ENCODE results near the gene DNM2.
"Not testable (repeated sequence)": the region's sequence is repeated elsewhere in the genome, so short reads cannot be mapped to it uniquely, and the experiment has no call there.

Gene DNM2

GRCh38 chr19:10752237-10752912 lies 34.5 kb downstream of the DNM2 start:
- DNase-seq (ENCODE audit: extremely low spot score): no peak
- ChIA-PET CTCF (no interaction called here), POLR2A (no interaction called here)
- TF ChIP-seq CTCF (IDR thresholded peaks at IDR 0.05; ENCODE audit: control extremely low read depth, extremely low read depth, low read depth, missing control alignments): no peak

- TF ChIP-seq CTCF (IDR thresholded peaks at IDR 0.05; ENCODE audit: control extremely low read depth, extremely low read depth, low read depth, missing control alignments): no peak
- no peak for DNase-seq (ENCODE audit: extremely low spot score)
- ChIA-PET CTCF (no interaction called here), POLR2A (no interaction called here)
Observed at GRCh38 chr19:10752913-10753704, 35.2 kb downstream of the DNM2 start.

GRCh38 chr19:10756371-10756770 lies 38.5 kb downstream of the DNM2 start:
- ChIA-PET POLR2A (no interaction called here), CTCF (interaction anchor here (1.0 to 1.4 kb wide), 2 partner anchors 14 to 39 kb away, joined by 3 read pairs; partner anchors contain the start of gene DNM2)
- TF ChIP-seq CTCF (IDR thresholded peaks at IDR 0.05; ENCODE audit: control extremely low read depth, extremely low read depth, low read depth, missing control alignments): no peak
- DNase-seq (ENCODE audit: extremely low spot score): no peak

- ChIA-PET POLR2A (no interaction called here), CTCF (interaction anchor here (1.0 to 1.4 kb wide), 2 partner anchors 13 to 39 kb away, joined by 3 read pairs; partner anchors contain the start of gene DNM2)
- no peak for DNase-seq (ENCODE audit: extremely low spot score)
- no peak for TF ChIP-seq CTCF (IDR thresholded peaks at IDR 0.05; ENCODE audit: control extremely low read depth, extremely low read depth, low read depth, missing control alignments)
Observed at GRCh38 chr19:10756791-10757190, 38.9 kb downstream of the DNM2 start.

- DNase-seq (ENCODE audit: extremely low spot score); POLR2A ChIA-PET: not testable (repeated sequence)
- CTCF ChIA-PET: interaction anchor here (1.7 to 2.1 kb wide), 3 partner anchors 11 to 106 kb away, joined by 5 to 7 read pairs (median 5); no protein-coding TSS in a partner anchor
Observed at GRCh38 chr19:10758050-10758449, 40.2 kb downstream of the DNM2 start.

- TF ChIP-seq CTCF (IDR thresholded peaks at IDR 0.05; ENCODE audit: control extremely low read depth, extremely low read depth, low read depth, missing control alignments): no peak
- POLR2A ChIA-PET: no interaction called here
- CTCF ChIA-PET: interaction anchor here (1.2 to 3.6 kb wide), 5 partner anchors 10 to 105 kb away, joined by 3 to 23 read pairs (median 5); partner anchors contain the start of gene DNM2
- no peak for DNase-seq (ENCODE audit: extremely low spot score)
Observed at GRCh38 chr19:10758978-10759377, 41.1 kb downstream of the DNM2 start.
